NCI-H524 (cell line): ENCODE data around the gene C19orf47.

Experiments used
- DNase-seq, 2 experiments: peaks; one replicate each; lab custom pipeline; 2025; lab: John Stamatoyannopoulos, UW

C19orf47 gene

DNA sequence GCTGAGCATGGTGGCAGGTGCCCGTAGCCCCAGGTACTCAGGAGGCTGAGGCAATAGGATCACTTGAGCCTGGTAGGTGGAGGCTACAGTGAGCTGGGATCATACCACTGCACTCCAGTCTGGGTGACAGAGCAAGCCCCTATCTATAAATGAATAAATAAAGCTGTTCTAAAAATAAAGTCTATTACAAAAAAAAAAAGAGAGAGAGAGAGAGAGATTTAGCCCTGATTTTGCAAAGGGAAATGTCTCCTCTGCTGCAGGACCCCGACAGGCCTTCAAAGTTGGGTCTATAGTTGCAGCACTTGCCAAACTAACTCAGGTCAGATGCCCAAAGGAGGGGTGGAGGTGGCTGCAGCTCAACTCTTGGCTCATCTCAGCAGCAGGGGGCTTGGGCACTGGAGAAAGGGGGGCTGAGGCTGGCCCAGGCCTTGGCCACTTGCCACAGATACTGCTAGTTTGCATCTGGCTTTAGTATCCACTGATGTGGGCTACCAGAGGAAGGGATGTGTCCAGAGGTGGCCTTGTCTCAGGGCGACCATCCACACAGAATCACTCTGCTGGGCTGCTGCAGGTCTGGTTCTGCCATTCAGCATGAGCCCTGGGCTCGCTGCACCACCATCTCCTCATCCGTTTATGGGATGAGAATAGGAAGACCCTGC, 32.3 kb downstream of the C19orf47 start:
- DNase-seq: no peak

DNA sequence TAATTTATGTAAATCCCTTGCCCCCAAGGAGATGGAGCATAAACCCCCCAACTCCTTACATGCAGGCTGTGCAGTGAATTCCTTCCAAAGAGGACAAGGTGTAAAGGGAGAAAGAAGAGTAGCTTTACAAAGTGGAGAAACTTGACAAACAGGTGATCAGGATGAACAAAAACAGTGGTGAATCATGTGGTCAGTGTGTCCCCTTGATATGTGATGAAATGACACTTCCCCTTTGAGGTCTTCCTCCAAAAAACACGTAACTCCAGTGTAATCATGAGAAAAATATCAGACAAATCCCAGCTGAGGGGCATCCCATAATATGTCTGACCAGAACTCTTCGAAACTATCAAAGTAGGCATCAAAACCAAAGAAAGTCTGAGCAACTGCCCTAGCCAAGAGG, 33.5 kb downstream of the C19orf47 start:
- no peak for DNase-seq

- DNase-seq: no peak
Measured at GRCh38 chr19:40313229-40313983, 34.8 kb downstream of the C19orf47 start.

- no peak for DNase-seq
Measured at GRCh38 chr19:40312533-40312932, 35.7 kb downstream of the C19orf47 start.

DNA sequence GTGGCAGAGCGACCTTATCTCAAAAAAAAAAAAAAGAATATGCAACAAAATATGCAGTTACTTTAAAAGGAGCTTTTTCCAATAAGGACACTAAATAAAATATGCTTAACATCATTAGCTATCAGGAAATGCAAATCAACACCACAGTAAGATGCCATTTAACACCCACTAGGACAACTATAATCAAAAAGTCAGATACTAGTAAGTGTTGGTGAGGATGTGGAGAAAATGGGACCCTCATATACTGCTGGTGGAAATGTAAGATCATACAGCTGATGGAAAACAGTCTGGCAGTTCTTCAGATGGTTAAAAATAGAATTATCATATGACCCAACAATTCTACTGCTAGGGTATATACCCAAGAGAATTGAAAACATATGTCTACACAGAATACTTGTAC, 38.5 kb downstream of the C19orf47 start:
- DNase-seq: no peak

DNA sequence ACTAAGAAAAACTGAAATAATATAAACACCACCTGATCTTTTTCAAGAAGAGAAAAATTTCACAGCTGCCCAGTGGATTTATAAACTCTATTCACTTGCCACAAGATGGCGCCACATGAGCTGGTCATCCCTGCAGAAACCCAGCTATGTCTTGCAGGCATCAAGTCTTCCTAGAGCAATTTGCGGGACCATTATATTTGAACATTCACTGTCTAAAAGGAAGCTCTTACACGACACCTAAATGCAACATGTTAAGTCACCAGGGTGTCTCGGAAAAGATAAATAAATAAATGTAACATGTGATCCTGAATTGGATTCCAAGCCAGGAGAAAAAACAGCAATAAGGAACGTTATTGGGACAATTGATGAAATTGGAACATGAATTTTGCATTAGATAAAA, 42.8 kb downstream of the C19orf47 start:
- DNase-seq: peak; percentile 75 to 90

DNA sequence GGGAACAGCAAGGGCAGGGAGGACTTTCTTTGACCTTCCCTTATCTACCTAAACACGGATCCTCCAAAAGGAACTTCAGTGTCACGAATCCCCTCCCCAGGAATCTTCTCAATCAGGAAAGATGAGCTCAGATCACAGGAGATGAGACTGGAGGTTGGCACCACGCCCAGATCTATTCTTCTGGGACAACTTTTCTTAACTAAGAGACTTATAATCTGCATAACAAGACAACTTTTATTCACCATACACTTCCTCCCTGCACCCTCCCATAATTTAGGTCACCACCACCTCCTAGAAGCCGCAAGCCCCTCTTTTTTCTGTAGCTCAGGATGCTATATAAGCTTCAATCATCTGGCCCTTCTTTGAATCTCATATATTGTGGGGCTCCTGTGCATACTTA, 43.9 kb downstream of the C19orf47 start:
- DNase-seq: no peak

DNA sequence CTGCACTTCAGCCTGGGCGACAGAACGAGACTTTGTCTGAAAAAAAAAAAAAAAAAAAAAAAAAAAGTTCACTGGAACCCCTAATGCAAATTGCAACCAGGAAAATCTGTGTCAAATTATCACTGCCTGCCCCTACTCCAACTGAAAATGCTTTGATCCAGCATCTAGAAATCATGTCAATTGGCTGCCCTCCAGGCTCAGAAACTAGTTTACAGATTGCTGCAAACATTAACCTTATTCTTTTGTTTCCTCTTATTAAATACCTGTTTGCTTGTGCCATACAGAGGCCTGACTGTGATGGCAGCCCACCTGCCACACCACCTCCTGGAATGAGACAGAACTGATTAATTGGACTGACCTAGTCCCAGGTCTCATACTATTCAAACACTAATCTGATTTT, 44.4 kb downstream of the C19orf47 start:
- no peak for DNase-seq

- DNase-seq: no peak
Measured at GRCh38 chr19:40302224-40303011, 45.8 kb downstream of the C19orf47 start.

DNA sequence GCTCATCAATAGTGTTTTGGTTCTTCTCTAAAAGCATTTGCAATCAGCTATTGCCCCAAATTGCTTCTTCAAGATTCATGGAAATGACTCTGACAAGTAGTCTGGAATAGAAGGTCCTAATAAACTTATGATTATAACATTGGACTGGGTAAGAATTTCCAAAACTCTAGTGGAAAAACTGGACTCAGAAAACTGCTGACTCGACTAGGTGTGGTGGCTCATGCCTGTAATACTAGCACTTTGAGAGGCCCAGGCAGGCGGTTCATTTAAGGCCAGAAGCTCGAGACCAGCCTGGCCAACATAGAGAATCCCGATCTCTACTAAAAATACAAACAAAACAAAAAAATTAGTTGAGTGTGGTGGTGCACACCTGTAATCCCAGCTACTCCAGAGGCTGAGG, 47.5 kb downstream of the C19orf47 start:
- no peak for DNase-seq

GRCh38 chr19:40298026-40298425, 50.2 kb downstream of the C19orf47 start:
- no peak for DNase-seq

GRCh38 chr19:40294560-40294959, 53.6 kb downstream of the C19orf47 start:
- no peak for DNase-seq

GRCh38 chr19:40286971-40287421, 61.2 kb downstream of the C19orf47 start:
- no peak for DNase-seq

DNA sequence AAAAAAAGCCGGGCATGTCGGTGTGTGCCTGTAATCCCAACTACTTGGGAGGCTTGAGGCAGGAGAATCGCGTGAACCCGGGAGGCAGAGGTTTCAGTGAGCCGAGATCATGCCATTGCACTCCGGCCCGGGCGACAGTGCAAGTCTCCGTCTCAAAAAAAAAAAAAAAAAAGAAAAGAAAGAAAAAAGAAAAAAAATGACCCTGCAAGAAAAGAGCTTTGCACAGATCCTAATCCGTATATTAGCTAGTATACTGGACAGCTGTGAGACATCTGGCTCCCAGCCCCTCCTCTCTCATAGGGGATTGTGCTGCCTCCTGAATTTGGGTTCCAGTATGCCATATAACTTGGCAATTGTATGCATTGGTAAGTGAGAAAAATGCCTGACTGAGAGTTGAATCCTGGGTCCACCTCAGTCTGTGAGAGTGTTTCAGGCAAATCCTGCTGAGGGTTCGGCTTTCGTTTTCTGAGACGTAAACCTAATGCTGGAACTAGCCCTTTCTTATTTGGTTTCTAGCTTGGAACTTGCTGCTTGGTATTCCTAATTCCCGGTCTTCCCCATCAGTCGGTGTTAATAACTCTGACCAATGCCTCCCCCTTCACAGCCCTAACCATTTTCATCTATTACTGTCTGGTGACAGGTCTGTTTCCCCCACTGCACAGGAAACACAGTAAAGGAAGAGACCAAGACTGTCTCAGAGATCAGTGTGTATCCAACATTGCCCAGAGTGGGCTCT, 61.8 kb downstream of the C19orf47 start:
- peak in 1 of 2 experiments; percentile 27 for DNase-seq

GRCh38 chr19:40285353-40286234, 62.6 kb downstream of the C19orf47 start:
- peak; percentile 99 to 100 for DNase-seq

GRCh38 chr19:40284501-40285352, 63.5 kb downstream of the C19orf47 start, which contains the start of gene AKT2:
TSS of gene AKT2 (minus strand) at chr19:40285345. CDS start at chr19:40265267, 20,078 bp downstream.
- DNase-seq: peak; percentile 74 to 87

DNA sequence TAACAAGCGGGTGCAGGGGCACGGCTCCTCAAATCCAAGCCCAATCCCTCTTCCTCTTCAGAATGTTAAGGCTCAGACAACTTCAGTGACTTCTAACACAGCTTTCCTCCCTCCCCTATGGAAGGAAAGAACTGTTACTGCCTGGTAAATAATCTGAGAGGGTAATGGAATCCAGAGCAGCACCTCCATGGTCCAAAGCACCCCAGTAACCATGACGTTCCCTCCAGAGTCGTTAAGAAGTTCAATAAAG, 64.0 kb downstream of the C19orf47 start:
- no peak for DNase-seq

GRCh38 chr19:40283414-40284250, 64.6 kb downstream of the C19orf47 start:
- DNase-seq: peak in 1 of 2 experiments; percentile 41

GRCh38 chr19:40282920-40283319, 65.3 kb downstream of the C19orf47 start:
- DNase-seq: no peak
